ENCODE measurements around the gene SPNS2. TPM values are rescaled to one million over a fixed set of nuclear protein-coding genes. Genes with fewer than 3 reads are reported as not detected.

SPNS2 gene
- total and polyA plus RNA-seq, 10 of the 15 experiments (the other 5 are each of a cell fraction or from before 2014, with no cell fraction given), result 0.04 to 1.1 (median 0.23) TPM; not detected in 2

DNA sequence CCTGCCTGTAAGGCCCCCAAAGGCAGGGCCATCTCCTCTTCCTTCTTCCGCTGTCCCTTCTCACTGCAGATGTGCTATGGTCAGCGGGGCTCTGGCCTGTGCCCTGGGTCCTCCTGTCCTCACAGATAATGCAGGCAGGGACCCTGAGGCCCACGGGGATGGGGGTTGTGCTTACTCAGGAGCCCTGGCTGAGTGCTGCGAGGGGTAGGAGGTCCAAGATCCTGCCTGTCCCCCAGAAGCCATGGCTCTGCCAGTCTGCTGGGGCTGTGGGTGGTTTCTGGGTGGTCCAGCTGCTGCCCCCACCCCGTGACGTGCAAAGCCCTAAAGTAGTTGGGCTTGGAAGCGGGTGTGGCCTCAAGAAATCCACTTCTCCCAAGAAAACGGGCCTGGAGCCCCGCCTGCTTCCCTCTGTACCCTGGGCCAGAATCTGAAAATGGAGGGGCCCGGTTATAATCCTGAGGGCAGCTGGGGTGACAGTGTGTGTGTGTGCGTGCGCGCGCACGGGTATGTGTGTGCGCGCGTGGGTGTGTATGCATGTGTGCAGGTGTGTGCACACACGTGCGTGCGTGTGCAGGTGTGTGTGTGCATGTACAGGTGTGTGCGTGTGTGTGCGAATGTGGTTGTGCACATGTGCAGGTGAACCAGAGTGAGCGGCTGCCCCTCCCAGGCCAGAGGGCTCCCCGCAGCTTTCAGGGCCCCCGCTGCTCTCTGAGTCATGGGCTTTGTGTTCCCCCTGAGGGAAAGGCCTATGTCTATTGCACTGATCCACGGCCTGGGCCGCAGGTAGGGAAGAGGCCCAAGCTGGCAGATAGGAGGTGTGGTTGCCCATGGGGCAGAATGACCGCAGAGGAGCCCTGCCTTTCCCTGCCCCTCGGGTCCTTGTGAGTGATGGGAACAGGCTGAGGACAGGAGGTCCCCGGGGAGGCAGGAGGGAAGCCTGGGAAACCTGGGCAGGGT is 13.8 kb downstream of the SPNS2 start:
- POLR2A ChIA-PET, result no interaction called here
- ATAC-seq, result no peak
- no peak for DNase-seq (ENCODE audit: low read depth, low spot score)
- RAD21 ChIA-PET (ENCODE audit: unreplicated experiment), result no interaction called here
- Histone ChIP-seq H3K4me2 (ENCODE audit: control insufficient read depth, insufficient read depth) (no peak overlapping the region), H3K9ac (ENCODE audit: control insufficient read depth, insufficient read depth, low read length) (no peak overlapping the region), H4K20me1 (ENCODE audit: control insufficient read depth, insufficient read depth) (no peaks in the 10 kb centered on the region), H3K27ac (ENCODE audit: control insufficient read depth, insufficient read depth) (no peak overlapping the region), H3K79me2 (ENCODE audit: control insufficient read depth, insufficient read depth, low read length) (no peaks in the 10 kb centered on the region), H3K9me3 (replicated peaks; ENCODE audit: control insufficient read depth, insufficient read depth, low read length) (no peaks in the 10 kb centered on the region), H3K4me1 (ENCODE audit: control insufficient read depth, insufficient read depth, low read length) (peaks cover 6% of the 10 kb centered on the region; the same call in 1 of the 2 replicates), H3K36me3 (ENCODE audit: control insufficient read depth in 2 of 2, insufficient read depth in 2 of 2, low read length in 1 of 2) (no peaks in the 10 kb centered on the region), H3K27me3 (replicated peaks in 1 of 2; ENCODE audit: control insufficient read depth in 2 of 2, insufficient read depth in 2 of 2, low read length in 1 of 2) (no peaks in the 10 kb centered on the region), H2AFZ (ENCODE audit: control insufficient read depth, low read depth, low read length) (no peak overlapping the region), H3K4me3 (no peak overlapping the region)
- SMC1A ChIA-PET (ENCODE audit: uncharacterized antibody, unreplicated experiment), result no interaction called here
- in situ Hi-C loops (cut with MboI), result no loop called here
- intact Hi-C loops (cut with micrococcal nuclease; ENCODE audit: unreplicated experiment), result no loop called here
- no TSS peak for BruUV-seq (replicated peaks)
- CTCF ChIA-PET, result no interaction called here
- 59% methylated on average over 30 of the region's 31 CpGs for WGBS (ENCODE audit: insufficient coverage, insufficient replicate concordance, low lambda C conversion rate, missing lambda C conversion rate)
- FAIRE-seq, result no peak
- TF ChIP-seq RELA (IDR thresholded peaks at IDR 0.05; ENCODE audit: borderline replicate concordance, partially characterized antibody) (no peak), RFX5 (IDR thresholded peaks at IDR 0.05; ENCODE audit: low read depth, low read length) (no peak), NR2C1 (IDR thresholded peaks at IDR 0.05) (no peak), ATF7 (IDR thresholded peaks at IDR 0.05; ENCODE audit: low read depth) (no peak), NR2F1 (conservative IDR thresholded peaks at IDR 0.05) (no peak), KAT2A (conservative IDR thresholded peaks at IDR 0.05; ENCODE audit: control insufficient read depth, low read depth, low read length) (no peak), RBBP5 (conservative IDR thresholded peaks at IDR 0.05) (no peak), BHLHE40 (IDR thresholded peaks at IDR 0.05; ENCODE audit: borderline replicate concordance in 1 of 2, low read depth in 2 of 2, low read length in 1 of 2) (no peak), TCF3 (IDR thresholded peaks at IDR 0.05; ENCODE audit: borderline replicate concordance, insufficient read depth, low read depth, low read length) (peak; percentile 91), WRNIP1 (IDR thresholded peaks at IDR 0.05; ENCODE audit: borderline replicate concordance, low read depth, low read length) (no peak), NBN (IDR thresholded peaks at IDR 0.05) (no peak), SIX5 (IDR thresholded peaks at IDR 0.05; ENCODE audit: low read depth, low read length, severe bottlenecking) (no peak)
- TF ChIP-seq, protein P1, sequence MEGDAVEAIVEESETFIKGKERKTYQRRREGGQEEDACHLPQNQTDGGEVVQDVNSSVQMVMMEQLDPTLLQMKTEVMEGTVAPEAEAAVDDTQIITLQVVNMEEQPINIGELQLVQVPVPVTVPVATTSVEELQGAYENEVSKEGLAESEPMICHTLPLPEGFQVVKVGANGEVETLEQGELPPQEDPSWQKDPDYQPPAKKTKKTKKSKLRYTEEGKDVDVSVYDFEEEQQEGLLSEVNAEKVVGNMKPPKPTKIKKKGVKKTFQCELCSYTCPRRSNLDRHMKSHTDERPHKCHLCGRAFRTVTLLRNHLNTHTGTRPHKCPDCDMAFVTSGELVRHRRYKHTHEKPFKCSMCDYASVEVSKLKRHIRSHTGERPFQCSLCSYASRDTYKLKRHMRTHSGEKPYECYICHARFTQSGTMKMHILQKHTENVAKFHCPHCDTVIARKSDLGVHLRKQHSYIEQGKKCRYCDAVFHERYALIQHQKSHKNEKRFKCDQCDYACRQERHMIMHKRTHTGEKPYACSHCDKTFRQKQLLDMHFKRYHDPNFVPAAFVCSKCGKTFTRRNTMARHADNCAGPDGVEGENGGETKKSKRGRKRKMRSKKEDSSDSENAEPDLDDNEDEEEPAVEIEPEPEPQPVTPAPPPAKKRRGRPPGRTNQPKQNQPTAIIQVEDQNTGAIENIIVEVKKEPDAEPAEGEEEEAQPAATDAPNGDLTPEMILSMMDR (IDR thresholded peaks at IDR 0.05 in 2 of 3, conservative IDR thresholded peaks at IDR 0.05 in 1 of 3; ENCODE audit: control insufficient read depth in 2 of 3, extremely low read depth in 1 of 3, insufficient read depth in 1 of 3, low read depth in 3 of 3, low read length in 3 of 3), result no peak
- TF ChIP-seq, protein P2, sequence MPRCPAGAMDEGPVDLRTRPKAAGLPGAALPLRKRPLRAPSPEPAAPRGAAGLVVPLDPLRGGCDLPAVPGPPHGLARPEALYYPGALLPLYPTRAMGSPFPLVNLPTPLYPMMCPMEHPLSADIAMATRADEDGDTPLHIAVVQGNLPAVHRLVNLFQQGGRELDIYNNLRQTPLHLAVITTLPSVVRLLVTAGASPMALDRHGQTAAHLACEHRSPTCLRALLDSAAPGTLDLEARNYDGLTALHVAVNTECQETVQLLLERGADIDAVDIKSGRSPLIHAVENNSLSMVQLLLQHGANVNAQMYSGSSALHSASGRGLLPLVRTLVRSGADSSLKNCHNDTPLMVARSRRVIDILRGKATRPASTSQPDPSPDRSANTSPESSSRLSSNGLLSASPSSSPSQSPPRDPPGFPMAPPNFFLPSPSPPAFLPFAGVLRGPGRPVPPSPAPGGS (IDR thresholded peaks at IDR 0.05; ENCODE audit: borderline replicate concordance, insufficient read depth, low read depth, low read length, poor library complexity, severe bottlenecking), result peak; percentile 100
- TF ChIP-seq, protein P3, sequence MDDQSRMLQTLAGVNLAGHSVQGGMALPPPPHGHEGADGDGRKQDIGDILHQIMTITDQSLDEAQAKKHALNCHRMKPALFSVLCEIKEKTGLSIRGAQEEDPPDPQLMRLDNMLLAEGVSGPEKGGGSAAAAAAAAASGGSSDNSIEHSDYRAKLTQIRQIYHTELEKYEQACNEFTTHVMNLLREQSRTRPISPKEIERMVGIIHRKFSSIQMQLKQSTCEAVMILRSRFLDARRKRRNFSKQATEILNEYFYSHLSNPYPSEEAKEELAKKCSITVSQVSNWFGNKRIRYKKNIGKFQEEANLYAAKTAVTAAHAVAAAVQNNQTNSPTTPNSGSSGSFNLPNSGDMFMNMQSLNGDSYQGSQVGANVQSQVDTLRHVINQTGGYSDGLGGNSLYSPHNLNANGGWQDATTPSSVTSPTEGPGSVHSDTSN (IDR thresholded peaks at IDR 0.05; ENCODE audit: insufficient replicate concordance, low read depth, low read length), result peak; percentile 68
